Retinal pigment epithelial cell (primary cell): ENCODE measurements around the gene C14orf119.
A peak's percentile ranks its signal among the peaks of the same experiment; 100 is the strongest.

Source experiments
- DNase-seq: peaks from one replicate; pipeline ENCODE4 v3.0.0-alpha.2; 2010; ENCODE audit warnings: low read depth
- H3K4me3 ChIP-seq: 2 replicates; pipeline ENCODE4 v1.5.1; 2011; ENCODE audit warnings: mild to moderate bottlenecking, low read length, control low read depth, moderate library complexity
- CTCF ChIP-seq: conservative IDR thresholded peaks from 2 replicates; pipeline ENCODE4 v1.5.1; 2011; ENCODE audit warnings: low read depth, low read length, control low read depth, inconsistent platforms

C14orf119 gene

GRCh38 chr14:23093526-23093925 is 1.8 kb upstream of the C14orf119 start:
- TF ChIP-seq CTCF = no peak
- no peak for DNase-seq
- H3K4me3 ChIP-seq = peak overlapping the region; percentile 98

DNA sequence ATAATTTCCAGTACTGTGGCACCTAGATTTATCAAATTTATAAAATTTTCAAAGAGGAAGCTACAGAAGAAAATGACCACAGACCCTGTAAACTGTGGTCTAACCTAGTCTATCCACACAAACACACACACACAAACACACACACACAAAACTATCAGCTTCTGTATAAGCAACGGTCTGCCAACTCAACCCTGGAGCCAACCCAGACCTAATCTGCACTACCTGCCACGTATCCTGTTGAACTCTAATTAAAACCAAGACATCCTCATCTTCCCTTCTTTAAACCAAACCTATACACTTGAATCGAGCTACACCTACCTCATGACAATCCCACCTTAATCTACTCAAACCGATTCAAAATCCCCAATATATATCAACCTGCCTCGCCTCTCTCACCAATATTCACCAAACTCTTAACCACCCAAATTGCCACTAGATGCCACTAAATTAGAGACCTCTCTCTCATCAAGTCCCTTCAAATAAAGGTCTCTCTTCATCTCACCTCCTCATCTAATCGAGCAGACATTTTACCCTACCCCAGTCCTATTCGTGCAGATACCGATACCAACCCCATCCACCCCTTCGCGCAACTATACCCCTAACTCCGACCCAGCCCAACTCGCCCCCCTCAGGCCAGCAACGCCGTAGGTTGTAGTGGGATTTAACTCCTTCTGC is 1.2 kb upstream of the C14orf119 start:
- H3K4me3 ChIP-seq = peak overlapping the region; percentile 98
- no peak for DNase-seq
- peak; percentile 22 for TF ChIP-seq CTCF

DNA sequence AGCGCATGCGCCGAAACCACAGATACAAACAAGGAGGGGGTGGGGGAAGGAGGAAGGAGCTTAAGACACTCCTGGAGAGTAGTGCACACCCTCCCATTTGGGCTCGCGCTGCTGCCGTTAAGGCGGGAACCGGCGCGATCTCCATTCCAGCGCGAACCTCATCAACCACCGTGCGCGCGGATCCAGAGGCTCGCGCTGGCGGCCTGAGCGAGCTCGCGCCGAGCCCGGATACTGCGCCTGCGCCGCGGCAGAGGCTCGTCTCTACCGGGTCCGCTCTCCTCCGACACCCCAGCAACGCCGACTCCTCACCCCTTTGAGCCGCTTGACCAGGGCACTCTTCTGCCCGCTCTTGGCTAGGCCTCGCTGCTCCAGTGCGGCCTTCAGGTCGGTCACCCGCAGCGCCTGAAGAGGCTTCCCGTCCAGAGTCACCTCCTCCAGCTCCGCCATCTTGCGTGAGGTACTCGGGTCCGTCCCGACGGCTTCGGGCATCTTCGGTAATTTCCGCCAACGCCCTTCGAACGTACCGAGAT is 574 bp upstream of the C14orf119 start, which contains the start of gene ACIN1:
ACIN1 (minus strand) TSS at position 471 of the 530 bp plus-strand sequence; CDS start at position 447, 24 bp downstream.
- DNase-seq = peak; percentile 59
- H3K4me3 ChIP-seq = peak within 1 kb of the TSS; percentile 98
- TF ChIP-seq CTCF = no peak

DNA sequence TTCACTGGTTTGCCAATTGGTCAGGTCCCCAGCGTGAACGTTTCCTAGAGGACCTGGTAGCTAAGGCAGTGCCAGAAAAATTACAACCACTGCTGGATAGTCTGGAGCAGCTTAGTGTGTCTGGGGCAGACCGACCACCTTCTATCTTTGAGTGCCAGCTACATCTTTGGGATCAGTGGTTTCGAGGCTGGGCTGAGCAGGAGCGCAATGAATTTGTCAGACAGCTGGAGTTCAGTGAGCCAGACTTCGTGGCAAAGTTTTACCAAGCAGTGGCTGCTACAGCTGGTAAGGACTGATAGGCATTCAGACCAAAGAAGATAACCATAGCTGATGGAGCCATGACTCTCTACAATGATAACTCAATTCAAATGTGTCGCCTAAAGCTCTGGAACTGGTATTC is 2.5 kb downstream of the C14orf119 start:
- TF ChIP-seq CTCF = no peak
- DNase-seq = no peak
- H3K4me3 ChIP-seq = no peak overlapping the region

- peak; percentile 4 for TF ChIP-seq CTCF
- H3K4me3 ChIP-seq = no peak overlapping the region
- peak; percentile 31 for DNase-seq
Measured at GRCh38 chr14:23099212-23099861, 4.0 kb downstream of the C14orf119 start.

- DNase-seq = no peak
- TF ChIP-seq CTCF = no peak
- no peak overlapping the region for H3K4me3 ChIP-seq
Measured at GRCh38 chr14:23101213-23101970, 6.1 kb downstream of the C14orf119 start.
